Parathyroid adenoma (tissue), 2 donors: ENCODE results near the gene RAP2C.

ENCODE experiments used
- H2AFZ ChIP-seq: fragments of 300-600 bp; sonication (generic); one replicate; pipeline ENCODE4 v1.7.0; 2017; ENCODE audit warnings: antibody characterized with exemption, mild to moderate bottlenecking
- H3K27ac ChIP-seq: fragments of 300-600 bp; sonication (generic); one replicate; pipeline ENCODE4 v1.7.0; 2017
- H3K27me3 ChIP-seq: fragments of 300-600 bp; sonication (generic); one replicate; pipeline ENCODE4 v1.7.0; 2017; ENCODE audit warnings: low read length; ENCODE audit not compliant: control insufficient read depth, insufficient read depth
- H3K36me3 ChIP-seq: fragments of 300-600 bp; sonication (generic); one replicate; pipeline ENCODE4 v1.7.0; 2017; ENCODE audit warnings: low read length; ENCODE audit not compliant: control insufficient read depth, insufficient read depth
- H3K4me1 ChIP-seq: fragments of 300-600 bp; sonication (generic); one replicate; pipeline ENCODE4 v1.7.0; 2017; ENCODE audit warnings: control low read depth
- H3K4me2 ChIP-seq: fragments of 300-600 bp; sonication (generic); one replicate; pipeline ENCODE4 v1.7.0; 2017; ENCODE audit warnings: low read length
- H3K4me3 ChIP-seq: fragments of 300-600 bp; sonication (generic); one replicate; pipeline ENCODE4 v1.7.0; 2017; ENCODE audit warnings: low read depth, low read length
- H3K79me2 ChIP-seq: fragments of 300-600 bp; sonication (generic); one replicate; pipeline ENCODE4 v1.7.0; 2017; ENCODE audit warnings: control low read depth
- H3K9ac ChIP-seq: fragments of 300-600 bp; sonication (generic); one replicate; pipeline ENCODE4 v1.7.0; 2017; ENCODE audit warnings: mild to moderate bottlenecking
- H3K9me3 ChIP-seq: fragments of 300-600 bp; sonication (generic); one replicate; pipeline ENCODE4 v1.7.0; 2017; ENCODE audit warnings: low read length; ENCODE audit not compliant: control insufficient read depth
- CTCF ChIP-seq: fragments of 300-600 bp; sonication (generic); IDR thresholded peaks from one replicate; pipeline ENCODE4 v1.7.0; 2017; ENCODE audit warnings: antibody characterized with exemption, mild to moderate bottlenecking
- donor health status: primary hyperparathyroidism.

Gene RAP2C

GRCh38 chrX:132257116-132257515 lies 37.9 kb upstream of the RAP2C start:
- no peaks in the 10 kb centered on the region for H3K79me2 ChIP-seq

GRCh38 chrX:132236121-132236520 lies 16.9 kb upstream of the RAP2C start:
- no peak overlapping the region for H3K9ac ChIP-seq
- H3K4me1 ChIP-seq = no peaks in the 10 kb centered on the region
- H3K9me3 ChIP-seq = no peaks in the 10 kb centered on the region
- TF ChIP-seq CTCF = no peak
- H3K27me3 ChIP-seq = no peaks in the 10 kb centered on the region
- no peak overlapping the region for H3K4me3 ChIP-seq
- H3K36me3 ChIP-seq = no peaks in the 10 kb centered on the region
- H2AFZ ChIP-seq = no peak overlapping the region
- no peak overlapping the region for H3K27ac ChIP-seq
- H3K4me2 ChIP-seq = no peak overlapping the region
- no peaks in the 10 kb centered on the region for H3K79me2 ChIP-seq

More at GRCh38 chrX:132257116-132257515, 37.9 kb upstream of the RAP2C start:
- Histone ChIP-seq H3K27ac (no peak overlapping the region), H3K4me2 (no peak overlapping the region), H3K9ac (no peak overlapping the region), H3K27me3 (no peaks in the 10 kb centered on the region), H3K4me3 (no peak overlapping the region), H2AFZ (no peak overlapping the region), H3K36me3 (no peaks in the 10 kb centered on the region), H3K4me1 (no peaks in the 10 kb centered on the region), H3K9me3 (no peaks in the 10 kb centered on the region)
- no peak for TF ChIP-seq CTCF

- H3K27me3 ChIP-seq = no peaks in the 10 kb centered on the region
- no peak overlapping the region for H3K9ac ChIP-seq
- H3K9me3 ChIP-seq = no peaks in the 10 kb centered on the region
- H3K79me2 ChIP-seq = no peaks in the 10 kb centered on the region
- H2AFZ ChIP-seq = no peak overlapping the region
- H3K27ac ChIP-seq = no peak overlapping the region
- no peaks in the 10 kb centered on the region for H3K4me1 ChIP-seq
- TF ChIP-seq CTCF = no peak
- H3K4me2 ChIP-seq = no peak overlapping the region
- no peaks in the 10 kb centered on the region for H3K36me3 ChIP-seq
- H3K4me3 ChIP-seq = no peak overlapping the region
Observed at GRCh38 chrX:132235488-132235887, 16.2 kb upstream of the RAP2C start.

GRCh38 chrX:132231587-132231986 lies 12.3 kb upstream of the RAP2C start:
- Histone ChIP-seq H3K4me1 (no peaks in the 10 kb centered on the region), H2AFZ (no peak overlapping the region)

More at GRCh38 chrX:132231587-132231986, 12.3 kb upstream of the RAP2C start:
- H3K36me3 ChIP-seq = no peaks in the 10 kb centered on the region
- H3K4me3 ChIP-seq = no peak overlapping the region
- H3K27me3 ChIP-seq = no peaks in the 10 kb centered on the region
- H3K4me2 ChIP-seq = no peak overlapping the region
- no peak for TF ChIP-seq CTCF
- no peak overlapping the region for H3K27ac ChIP-seq
- no peak overlapping the region for H3K9ac ChIP-seq
- no peaks in the 10 kb centered on the region for H3K9me3 ChIP-seq
- no peaks in the 10 kb centered on the region for H3K79me2 ChIP-seq
